Hindlimb muscle (tissue), 1 donor: ENCODE measurements around the gene PRSS21. TPM values are rescaled to one million over a fixed set of nuclear protein-coding genes. Genes with fewer than 3 reads are reported as not detected.

Source experiments
- DNase-seq: peaks from one replicate; pipeline ENCODE4 v3.0.0-alpha.2; 2013
- polyA plus RNA-seq: library from polyadenylated mRNA; unstranded; fragments of 120-200 nt; gene quantifications from one replicate; pipeline ENCODE4 v1.2.1, GENCODE V29; 2013; ENCODE audit not compliant: insufficient read length

PRSS21 gene, protein sequence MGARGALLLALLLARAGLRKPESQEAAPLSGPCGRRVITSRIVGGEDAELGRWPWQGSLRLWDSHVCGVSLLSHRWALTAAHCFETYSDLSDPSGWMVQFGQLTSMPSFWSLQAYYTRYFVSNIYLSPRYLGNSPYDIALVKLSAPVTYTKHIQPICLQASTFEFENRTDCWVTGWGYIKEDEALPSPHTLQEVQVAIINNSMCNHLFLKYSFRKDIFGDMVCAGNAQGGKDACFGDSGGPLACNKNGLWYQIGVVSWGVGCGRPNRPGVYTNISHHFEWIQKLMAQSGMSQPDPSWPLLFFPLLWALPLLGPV
- not detected for polyA plus RNA-seq

DNA sequence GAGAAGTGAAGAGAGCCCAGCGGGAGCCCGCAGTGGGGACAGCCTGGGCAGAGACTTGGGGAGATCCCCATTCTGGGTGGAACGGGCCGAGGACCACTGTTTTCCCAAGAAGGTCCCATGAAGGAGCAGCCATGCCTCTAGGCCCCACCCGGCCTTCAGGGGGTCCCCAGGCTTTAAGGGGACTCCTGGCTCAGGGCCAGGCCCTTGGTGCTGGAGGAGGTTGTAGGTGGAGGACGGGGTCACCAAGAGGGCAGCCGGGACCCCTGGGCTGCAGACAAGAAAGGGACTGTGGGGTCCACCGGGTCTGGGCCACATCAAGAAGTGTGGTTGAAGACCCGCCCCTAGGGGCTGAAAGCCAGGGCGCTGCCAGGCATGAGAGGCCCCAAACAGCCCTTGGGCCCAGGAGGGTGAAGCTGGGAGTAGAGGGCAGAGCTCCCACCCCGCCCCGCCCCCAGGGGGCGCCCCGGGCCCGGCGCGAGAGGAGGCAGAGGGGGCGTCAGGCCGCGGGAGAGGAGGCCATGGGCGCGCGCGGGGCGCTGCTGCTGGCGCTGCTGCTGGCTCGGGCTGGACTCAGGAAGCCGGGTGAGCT, at the start of gene PRSS21:
PRSS21 (plus strand) TSS at position 487 of the 589 bp plus-strand sequence; CDS start at position 519, 32 bp downstream.
- no peak for DNase-seq

DNA sequence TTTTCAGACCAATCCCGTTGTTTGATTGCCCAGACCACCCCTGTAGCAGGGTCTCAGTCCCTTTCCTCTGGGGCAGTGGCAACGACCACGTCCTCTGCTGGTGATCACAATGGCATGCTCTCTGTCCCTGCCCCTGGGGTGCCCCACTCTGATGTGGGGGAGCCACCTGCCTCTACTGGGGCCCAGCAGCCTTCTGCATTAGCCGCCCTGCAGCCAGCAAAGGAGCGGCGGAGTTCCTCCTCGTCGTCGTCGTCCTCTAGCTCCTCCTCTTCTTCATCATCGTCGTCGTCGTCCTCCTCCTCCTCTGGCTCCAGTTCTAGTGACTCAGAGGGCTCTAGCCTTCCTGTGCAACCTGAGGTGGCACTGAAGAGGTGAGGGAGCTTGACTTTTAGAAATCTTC, 49.1 kb upstream of the PRSS21 start:
- DNase-seq, result no peak

DNA sequence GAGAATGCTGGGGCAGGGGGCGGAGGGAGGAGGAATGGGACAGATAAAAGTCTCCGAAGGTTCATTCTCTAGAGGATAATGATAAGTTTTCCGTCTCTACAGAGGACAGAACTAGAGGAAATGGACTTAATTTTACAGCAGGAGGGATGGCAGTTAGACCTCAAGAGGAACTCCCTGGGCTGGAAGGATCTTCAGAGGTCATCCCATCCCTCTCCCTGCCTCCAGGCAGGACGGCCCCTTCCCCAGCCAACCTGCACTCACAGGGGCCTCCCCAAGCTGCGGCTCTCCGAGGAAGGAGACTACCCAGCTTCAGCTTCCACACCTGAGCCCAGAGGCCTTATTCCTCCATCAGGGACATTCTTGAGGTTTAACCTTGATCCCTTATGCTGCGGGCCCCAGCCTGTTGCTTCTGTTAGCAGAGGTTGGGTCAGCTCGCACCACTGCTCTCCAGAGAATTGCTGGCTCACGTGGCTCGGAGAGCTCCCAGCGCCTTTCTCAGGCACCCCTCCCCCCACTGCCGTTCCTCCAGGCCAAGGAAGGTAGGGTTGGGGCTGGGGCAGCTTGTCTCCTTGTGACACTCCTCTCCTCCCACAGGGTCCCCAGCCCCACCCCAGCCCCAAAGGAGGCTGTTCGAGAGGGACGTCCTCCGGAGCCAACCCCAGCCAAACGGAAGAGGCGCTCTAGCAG, 48.5 kb upstream of the PRSS21 start:
- DNase-seq, result no peak

DNA sequence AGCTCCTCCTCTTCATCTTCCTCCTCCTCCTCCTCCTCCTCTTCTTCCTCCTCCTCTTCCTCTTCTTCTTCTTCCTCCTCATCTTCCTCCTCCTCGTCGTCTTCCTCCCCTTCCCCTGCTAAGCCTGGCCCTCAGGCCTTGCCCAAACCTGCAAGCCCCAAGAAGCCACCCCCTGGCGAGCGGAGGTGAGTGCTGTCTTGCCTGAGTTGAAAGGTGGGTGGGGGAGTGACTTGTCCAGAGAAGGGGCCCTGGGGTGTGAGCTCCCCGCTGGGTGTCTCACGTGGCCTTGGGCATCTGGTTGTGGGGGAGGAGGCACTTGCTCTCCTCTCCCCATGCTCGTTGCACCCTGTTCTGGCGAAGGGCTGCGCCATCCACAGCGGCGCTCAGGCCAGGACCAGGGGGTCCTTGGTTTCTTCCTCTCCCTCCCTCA, 47.9 kb upstream of the PRSS21 start:
- no peak for DNase-seq

DNA sequence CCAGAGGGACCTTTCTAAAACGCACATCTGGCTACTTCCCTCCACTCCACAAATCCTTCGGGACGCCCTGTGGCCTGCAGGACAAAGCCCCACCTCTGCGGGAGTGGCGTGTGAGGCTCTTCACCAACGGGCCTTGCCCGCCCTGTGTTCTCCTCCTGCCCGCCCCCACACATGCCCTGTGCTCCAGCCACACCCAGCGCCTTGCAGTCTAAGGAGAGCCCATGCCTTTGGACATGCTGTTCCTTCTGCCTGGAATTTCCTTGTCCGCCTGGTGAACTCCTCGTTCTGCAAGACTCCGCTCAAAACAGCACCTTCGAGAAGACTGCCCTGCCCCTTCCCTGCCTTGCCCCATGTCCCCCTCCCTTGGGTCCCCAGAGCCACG, 47.4 kb upstream of the PRSS21 start:
- DNase-seq, result no peak

DNA sequence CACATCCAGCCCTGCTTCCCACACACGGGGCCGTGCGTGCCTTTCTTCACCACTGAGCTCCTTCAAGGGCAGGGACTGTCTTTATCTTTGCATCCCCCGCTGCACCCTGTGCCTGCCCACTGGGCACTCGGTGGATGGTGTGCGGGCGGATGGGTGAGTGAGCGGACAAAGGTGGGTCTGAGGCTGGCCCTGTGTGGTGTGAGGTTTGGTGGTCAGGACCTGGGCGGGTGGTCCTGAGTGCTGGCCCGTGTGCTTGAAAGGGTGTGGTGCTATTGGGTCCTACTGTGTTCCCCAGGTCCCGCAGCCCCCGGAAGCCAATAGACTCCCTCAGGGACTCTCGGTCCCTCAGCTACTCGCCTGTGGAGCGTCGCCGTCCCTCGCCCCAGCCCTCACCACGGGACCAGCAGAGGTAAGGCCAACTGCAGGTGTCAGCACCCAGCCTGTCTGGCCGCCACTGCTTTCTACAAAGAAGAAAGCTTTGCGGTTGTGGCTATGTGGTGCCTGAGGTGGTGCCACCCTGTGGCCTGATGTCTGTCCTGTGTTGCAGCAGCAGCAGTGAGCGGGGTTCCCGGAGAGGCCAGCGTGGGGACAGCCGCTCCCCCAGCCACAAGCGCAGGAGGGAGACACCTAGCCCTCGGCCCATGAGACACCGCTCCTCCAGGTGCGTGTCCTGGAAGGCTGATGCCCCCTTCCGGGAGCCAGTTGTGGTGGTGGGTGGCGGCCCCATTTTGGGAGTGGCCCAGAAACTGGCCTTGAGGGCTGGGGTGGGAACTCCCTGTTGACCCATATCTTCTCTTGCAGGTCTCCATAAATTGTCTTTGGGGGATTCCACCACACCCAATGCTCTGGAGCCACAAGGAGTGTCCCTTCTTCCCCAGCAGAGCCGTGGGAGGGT, 46.7 kb upstream of the PRSS21 start:
- no peak for DNase-seq

DNA sequence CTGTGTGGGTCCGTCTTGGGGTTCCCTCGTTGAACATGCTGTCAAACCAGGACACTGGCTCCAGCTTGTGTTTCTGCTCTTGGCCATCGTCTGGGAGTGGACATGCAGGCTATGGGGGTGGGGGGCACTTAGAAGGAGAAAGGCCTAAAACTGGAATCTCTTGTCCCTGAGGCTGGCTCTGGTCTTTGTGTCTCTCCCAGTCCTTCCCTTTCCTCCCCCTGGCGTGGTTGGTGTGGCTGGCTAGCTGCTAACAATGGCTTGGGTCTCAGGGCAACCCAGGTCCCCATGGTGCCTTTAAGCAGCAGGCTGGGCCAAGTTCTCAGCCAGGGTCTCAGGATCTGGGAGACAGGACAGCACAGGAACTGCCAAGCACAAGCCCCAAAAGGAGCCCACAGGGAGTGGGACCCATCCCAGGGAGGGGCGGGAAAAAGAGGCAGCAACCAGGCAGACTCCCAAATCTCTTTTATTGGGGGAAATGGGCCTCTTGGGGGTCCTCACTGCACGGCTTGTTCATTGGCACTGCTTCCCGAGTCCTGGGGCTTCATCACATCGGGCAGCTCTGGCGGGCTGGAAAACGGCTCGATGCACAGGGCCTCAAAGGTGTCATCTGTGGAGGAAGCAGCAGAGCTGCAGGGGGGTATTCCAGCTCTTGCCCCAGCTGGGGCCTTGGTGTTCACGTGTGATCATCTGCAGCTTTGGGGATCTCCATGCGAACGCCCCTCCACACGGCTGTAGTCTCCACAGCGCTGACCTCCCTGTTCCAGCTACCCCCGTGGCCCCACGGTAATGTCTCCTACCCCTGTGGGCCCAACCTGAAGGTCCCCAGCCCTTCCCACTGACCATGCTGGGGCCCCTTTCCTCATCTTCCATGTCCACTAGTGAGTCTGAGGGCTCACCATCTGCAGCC, 45.3 kb upstream of the PRSS21 start:
- DNase-seq, result no peak

DNA sequence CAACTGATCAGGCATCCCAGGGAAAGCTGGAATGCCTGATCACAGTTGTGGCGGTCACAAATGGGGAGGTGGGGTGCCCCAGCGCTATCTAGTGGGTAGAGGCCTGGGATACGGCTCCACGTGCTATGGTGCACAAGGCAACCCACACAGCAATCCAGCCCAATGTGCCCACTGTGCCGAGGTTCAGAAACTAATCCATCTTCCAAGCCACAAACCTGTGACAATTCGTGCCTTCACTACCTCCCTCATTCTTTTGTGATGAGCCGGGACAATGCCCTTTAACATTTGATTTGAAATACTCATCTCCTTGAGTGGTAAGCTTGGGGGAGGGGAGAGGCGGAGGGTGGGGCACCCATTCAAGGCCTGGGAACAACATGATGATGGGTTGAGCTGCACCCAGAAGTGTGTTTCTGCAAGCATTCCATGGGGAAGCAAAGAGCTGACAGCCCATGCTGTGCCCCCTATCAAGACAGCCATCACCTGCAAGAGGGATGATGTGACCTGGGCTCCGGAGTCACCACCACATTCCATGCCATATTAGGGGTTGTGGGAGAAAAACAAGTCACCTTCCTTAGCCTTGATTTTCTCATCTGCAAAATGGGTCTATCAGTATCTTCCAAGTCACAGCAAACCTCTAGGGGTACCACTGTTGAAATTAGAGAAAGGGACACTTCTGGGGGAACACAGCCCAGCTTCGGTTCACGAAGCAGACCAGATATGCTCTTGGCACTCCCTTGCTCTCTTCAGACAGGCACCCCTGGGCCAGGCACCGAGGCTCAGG, 43.7 kb upstream of the PRSS21 start:
- DNase-seq, result no peak

DNA sequence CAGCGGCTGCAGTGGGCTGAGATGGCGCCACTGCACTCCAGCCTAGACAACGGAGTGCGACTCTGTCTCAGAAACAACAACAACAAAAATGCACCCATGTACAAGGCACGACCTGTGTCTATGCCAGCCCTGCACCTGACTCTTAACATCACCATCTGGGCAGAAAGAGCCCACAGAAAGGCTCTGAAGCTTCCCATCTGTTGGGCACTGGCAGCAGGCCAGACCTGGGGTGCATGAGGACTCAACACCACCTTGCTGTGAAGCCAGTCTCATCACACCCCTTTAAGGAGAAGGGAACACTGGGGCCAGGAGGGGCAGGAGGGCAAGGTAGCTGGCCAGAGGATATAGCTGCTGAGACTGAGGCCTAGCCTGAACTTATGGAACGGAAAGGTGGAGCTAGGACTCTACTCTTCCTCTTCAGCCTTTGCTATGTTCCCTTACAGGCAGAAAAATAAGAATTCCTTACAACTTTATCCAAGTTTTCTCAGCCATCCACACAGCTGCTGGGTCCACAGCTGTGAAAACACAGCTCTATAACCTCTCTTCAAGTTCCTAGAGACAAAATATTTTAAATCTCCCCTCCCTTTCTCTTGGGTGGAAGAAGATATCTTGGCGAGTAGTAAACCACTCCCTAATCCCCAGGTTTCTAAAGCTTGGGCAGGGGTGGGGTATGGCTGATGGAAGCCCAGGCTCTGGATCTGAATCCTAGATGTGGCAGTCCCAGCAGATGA, 42.7 kb upstream of the PRSS21 start:
- no peak for DNase-seq

DNA sequence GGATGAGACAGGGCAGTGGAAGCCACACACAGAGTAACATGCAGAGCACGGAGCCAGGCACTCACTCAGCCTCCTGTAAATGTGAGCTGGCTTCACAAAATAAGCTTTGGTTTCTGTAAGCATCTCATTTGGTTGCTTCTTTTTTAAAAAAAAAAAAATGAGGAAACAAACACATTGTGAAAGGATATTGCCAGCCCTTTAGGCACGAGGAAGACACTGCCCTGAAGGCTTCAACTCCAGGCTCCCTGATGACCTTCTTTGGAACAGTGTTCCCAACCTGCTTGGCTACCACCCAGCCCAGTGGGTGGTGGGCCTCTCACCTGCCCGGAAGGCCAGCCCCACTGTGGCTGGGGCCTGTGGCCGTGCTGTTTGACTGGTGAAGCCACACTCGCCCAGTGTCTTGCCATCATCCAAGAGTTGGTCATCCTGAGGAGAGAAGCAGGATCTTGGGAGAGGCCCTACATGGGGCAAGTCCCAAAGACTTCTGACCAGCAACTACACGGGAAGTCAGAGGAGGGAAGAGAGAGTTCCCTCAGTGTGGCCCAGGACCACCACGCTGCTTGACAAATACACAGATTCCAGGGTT, 41.8 kb upstream of the PRSS21 start:
- no peak for DNase-seq

DNA sequence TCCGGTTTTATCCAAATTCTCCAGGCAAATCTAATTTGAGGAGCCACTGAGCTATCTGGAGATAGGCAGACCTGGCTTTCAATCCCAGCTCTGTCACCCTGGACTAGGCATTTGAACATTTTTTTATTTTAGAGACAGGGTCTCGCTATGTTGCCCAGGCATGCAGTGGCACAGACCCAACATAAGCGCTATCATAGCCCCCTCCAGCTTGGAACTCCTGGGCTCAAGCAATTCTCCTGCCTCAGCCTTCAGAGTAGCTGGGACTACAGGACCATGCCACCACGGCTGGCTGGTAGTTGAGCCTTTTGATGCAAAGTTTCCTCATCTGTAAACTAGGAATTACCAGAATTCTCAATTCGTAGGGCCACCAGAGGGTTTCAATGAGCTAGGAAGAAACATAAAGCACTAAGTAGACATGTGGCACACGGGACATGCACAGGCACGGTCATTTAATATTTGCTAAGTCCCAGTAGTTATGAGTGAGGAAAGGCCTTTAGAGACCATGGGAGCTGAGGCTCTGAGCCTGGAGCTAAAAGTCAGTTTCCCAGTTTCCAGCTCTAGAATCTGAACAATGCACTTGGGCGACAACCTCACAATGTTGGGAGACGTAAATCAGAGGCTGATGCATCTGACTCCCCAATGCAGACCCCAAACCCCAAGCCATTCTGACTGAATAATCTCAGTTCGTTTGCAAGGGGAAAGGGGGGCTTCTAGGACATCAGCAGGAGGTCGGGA, 41.1 kb upstream of the PRSS21 start:
- DNase-seq, result no peak

DNA sequence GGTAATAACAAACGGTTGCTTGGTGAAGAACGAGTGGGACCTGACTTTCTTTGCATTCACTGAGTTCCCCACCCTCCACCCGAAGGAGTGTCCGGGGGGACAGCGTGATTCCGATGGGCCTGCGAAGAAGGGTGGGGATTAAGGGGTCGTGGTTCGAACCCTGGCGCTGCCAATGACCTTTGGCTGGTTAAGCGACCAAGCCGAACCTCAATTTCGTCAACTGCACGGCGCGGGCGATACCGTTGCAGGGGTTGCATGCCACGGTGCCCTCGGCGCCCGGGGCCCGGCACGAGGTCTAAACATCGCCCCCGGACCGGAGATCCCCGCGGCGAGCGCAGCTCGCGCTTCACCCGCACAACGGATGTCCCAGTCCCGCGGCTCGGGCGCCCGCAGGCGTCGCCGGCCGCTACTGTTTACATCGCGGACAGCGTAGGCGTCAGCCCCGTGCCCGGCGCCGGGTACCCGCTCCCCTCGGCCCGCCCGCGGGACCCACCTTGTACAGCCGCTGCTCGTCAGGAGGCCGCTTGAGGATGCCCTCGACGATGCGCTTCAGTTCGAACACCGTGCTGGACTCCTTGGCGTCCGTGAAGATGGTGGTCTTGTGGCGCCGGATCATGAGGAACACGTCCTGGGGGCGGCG, 40.4 kb upstream of the PRSS21 start:
- peak; percentile 33 for DNase-seq

DNA sequence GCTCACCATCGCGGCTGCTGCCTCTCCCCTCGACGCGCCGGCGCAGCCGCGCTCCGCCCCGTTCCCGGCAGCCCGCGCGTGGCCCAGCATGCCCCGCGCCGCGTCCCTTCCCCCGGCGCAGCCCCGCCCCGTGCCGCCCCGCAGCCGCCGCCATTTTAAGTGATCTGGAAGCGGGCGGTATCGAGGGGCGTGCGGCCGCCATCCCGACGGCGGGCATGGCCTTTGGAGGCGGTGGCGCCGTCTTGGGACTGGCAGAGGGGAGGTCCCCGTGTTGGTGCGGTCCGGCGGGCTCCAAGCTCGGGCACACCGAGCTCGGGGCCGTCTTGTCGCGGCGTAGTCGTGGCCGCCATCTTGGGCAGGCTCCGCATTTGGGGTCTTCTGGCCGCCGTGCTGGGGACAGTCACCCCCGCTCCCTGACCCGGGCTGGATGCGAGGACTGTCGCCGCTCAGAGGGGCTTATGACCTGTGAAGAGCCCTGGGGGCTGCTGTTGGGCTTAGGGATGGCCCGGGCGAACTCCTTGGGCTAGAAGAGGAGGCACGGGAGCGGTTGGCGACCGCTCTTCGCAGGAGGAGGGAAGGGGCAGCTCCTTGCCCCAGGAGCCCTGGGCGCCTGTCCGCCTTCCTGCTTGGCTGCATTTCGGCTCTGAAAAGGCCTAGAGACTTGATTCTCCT, 39.7 kb upstream of the PRSS21 start, which contains the start of gene ELOB:
ELOB (minus strand) TSS at position 50 of the 672 bp plus-strand sequence; CDS start at position 9, 41 bp downstream.
- DNase-seq, result peak; percentile 95

DNA sequence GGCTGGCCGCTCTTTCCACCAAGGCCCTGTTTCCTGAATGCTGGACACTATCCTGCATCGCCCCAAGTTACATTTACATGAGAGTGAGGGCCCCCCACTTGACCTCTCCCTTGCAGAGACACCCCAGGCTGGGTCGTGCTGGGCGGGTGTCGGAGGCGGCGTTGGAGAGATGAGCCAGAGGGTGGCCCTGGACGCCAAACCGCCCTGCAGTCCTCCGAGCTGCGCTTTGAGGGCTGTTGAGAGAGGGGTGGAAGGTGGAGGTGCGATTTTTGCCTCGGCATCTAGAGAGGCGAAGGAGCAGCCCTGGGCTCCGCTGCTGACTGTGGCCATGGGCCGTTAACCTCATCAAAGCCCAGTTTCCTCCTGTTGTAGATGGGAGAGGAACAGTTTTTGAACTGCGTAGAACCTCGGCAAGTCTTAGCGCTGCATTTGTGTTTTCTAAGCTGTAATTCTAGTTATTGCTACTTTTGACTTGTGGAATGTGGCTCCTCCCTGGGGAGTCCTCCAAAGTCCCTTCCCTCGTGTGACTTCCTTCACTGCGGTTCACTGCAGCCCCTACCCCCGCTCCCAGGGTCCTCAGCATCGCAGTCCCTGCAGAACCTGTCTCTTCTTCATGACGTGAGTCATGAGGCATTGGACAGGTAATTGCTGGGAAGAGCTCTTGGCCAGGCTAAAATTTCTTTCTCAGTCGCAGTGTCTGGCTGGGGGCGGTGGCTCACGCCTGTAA, 39.0 kb upstream of the PRSS21 start:
- peak; percentile 32 for DNase-seq

DNA sequence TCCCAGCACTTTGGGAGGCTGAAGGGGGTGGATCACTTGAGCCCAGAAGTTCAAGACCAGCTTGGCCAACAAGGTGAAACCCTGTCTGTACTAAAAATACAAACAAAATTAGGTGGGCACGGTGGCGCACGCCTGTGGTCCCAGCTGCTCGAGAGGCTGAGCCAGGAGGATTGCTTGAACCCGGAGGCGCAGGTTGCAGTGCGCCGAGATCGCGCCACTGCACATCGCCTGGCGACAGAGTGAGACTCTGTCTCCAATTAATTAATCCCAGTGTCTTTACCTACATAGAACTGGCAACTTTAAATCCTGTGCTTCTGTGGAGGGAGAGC, 38.4 kb upstream of the PRSS21 start:
- DNase-seq, result no peak

DNA sequence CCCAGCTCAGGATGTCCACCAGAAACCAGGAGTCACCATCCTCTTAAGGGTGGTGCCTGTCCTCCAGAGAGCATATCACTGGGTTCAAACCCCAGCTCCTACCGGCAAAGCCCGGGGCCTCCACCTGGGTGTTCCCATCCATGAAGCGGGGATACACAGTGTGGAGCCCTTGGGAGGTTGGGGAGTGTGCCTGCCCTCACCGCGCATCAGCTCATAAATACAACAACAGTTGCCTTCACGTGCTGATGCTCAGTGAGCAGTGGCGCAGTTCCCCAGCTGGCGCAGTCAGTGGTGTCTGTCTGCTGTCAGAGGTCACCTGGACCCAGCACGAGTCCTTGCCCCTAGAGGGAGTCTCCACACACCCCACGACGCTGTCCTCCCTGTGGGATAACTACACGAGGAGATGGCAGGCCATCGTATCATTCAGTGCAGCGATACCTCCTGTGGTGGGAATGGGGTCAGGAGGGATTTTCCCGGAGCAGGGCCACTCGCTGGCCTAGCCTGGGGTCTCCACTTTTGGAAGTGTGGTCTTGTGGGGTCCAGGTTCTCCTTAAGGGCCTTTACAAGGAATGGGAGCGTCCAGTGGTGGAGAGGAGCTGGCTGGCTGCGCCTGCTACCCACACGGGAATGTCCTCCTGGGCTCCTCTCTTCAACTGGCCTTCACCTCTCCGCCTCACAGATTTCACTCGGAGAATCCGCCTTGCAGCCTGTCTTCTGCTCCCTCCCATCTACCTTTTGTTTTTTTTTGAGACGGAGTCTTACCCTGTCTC, 37.7 kb upstream of the PRSS21 start:
- DNase-seq, result no peak
